GM21515 (cell line): Measurements from ENCODE around the gene MROH7.
A peak's percentile ranks its signal among the peaks of the same experiment; 100 is the strongest.

Experiments
- ATAC-seq: cut with Tn5 transposase; IDR thresholded peaks from one replicate; pipeline ENCODE4 v1.9.1; 2021; ENCODE audit not compliant: unreplicated experiment

The MROH7 gene

DNA sequence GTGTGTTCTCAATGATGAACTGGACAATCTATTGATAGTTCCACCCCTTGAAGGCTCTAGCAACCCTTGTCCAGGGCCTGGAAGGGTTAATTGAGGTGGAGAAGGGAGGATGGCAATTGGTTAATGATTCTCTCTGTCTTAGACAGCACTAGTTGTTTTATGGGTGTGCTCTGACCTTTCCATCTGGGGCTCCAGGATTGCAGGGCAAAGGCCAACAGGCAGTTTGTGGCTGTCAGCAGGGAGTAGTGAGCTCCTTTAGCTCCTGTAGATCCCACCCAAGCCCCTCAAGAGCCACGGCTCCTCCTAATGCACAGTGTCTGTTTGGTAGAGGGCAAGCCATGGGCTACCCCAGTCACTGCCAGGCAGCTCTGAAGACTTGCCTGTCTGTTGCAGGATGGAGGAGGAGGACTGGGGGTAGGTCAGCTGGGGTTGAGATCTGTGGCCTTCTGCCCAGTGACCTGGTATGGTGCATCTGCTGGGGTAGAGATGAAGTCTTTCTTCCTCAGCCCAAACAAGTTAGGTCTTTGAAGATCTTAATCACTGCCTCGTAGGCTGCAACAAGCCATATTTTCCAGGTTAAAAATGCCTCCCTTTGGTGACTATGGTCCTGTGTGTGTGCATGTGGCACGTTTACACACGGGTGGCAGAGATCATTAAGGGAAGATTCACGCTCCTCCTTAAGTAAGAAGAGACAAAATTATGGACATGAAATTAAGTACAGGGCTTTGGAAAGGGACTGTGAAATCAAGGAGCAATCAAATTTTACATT, 7.7 kb downstream of the MROH7 start:
- no peak for ATAC-seq

DNA sequence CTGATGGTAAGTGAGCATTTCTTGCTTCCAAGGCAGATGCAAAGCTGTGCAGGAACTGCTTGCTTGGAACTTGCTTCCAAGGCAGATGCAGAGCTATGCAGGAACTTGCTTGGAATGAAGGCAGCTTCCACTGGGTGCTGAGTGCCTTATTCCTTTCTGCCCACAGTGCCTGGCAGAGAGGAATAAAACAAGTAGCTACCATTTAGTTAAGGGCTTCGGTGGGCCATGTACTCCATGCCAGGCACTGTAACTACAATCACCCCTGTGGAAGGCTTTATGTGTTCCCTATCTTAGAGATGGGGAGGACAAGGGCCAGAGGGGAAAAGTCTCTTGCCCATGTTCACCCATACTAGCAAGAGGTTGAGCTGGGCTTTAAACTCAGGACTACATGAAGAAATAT, 8.3 kb downstream of the MROH7 start:
- no peak for ATAC-seq

DNA sequence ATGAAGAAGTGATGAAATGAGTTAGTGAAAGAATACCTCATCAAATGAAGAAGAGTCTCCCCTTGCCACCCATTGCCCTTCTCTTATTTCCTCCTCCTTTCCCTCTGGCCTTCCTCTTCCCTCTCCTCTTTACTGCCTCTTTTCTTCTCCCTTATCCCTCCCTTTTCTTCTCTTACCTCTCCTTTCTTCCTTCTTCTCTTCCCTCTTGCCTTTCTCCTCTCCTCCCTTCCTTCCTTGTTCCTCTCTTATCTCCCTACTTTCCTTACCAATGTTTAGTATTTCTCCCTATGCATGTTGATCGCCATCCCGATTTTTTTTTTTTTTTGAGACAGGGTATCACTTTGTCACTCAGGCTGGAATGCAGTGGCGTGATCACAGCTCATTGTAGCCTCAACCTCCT, 8.8 kb downstream of the MROH7 start:
- ATAC-seq, result no peak

DNA sequence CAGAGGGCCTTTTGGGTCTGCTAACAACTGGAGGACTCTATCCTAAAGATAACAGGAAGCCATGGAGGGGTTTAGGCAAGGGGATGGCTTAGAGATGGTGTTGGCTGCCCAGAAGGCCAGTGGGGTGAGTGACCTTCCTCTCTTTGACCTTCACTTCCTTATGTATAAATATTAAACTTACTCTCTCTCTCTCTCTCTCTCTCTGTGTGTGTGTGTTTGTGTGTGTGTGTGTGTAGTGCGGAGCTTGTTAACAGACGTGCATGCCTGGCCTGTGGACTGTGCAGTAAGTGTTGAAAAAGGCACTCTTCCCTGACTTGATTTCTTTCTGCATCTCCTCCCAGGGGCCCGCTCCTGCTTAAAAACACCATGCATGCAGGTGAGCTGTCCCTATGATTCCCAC, 10.0 kb downstream of the MROH7 start:
- no peak for ATAC-seq

DNA sequence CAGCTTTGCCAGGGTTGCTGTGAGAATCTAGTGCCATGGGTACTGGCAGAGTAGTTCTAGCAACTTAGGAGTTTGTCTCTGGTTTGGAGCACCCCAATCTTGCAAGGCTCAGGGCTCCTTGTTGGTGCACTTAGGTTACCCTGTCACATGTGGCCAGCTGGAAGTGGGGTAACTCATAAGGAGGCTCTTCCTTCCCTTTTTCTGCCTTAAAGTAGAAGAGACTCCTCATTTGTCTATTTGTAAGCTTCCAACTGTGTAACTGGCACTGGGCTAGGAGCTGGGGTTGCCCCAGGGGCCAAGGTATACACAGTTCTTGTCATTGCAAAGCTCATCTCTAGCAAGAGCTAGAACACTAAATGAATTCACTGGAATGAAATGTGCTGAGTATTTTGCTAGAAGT, 10.6 kb downstream of the MROH7 start:
- no peak for ATAC-seq

DNA sequence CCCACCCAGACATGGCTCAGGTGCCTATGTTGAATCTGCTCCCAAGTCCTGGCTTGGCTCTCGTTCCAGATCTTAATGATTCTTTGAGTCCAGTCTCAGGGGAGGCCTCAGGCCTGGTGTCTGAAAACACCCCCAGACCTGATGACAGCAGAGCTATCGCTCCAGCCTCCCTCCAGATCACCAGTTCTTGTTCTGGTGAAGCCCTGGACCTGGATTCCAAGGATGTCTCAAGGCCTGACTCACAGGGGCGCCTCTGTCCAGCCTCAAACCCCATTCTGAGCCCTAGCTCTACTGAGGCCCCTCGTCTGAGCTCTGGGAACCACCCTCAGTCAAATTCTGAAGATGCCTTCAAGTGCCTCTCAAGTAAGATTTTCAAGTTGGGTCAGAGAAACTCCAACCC, 11.4 kb downstream of the MROH7 start:
- no peak for ATAC-seq

DNA sequence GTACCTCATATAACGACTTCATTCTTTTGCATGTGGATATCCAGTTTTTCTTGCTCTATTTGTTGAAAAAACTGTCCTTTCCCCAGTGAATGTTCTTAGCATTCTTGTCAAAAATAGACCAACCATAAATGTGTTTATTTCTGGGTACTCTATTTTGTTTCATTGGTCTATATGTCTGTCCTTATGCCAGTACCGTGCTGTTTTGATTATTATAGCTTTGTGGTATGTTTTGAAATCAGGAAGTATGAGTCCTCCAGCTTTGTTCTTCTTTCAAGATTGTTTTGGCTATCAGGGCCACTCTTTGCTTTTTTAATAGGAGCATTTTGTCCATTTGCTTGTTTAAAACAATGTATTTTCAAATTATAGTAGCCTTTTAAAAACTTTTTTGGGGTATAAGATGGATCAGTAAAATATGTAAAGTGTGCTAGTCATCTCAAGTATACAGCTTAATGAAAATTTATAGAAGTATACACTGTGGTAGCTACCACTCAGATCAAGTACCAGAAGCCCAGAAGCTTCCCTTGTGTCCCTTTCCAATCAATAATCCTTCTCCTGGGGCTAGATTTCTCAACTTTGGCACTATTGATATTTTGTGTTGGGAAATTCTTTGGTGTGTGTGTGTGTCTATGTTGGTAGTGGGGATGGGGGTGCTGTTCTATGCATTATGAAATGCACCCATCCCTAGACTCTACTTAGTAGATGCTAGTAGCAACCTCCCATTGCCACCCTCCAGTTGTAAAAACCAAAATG, 16.8 kb downstream of the MROH7 start:
- no peak for ATAC-seq

DNA sequence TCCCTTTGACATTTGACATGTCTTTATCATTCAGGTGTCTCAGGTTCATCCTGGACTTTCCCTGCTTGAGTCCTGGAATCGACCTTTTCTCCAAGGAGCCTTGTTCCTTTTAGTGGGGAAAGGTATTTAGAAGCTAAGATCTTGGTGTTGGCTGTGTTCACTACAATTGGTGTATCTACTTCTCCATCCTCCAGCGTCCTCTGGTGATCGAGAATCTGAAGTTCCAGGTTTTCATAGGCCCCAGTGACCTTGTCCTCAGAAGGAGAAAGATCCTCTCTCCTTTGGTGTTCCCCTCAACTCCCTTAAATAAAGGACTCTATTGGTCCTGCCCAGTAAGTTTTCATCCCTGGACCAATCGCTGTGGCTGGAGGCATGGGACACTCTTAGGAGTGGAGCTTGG, 22.1 kb downstream of the MROH7 start:
- ATAC-seq, result no peak

DNA sequence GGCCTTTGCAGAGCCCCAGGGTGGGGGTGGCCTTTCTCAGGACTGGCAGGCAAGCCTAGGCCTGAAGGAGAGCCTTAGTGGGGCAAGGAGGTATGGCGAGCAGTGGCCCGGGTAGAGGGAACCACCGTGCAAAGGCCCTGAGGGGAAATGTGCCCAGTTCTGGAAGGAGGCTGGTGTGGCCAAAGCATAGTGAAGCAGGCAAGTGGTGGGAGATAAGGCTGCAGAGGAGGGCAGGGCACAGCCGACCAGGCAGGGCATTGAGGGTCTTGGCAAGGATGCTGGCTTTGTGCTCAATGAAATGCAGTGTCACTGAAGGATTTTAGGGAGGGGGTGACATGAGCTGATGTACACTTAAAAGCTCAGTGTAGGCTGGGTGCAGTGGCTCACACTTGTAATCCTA, 22.8 kb downstream of the MROH7 start:
- no peak for ATAC-seq

DNA sequence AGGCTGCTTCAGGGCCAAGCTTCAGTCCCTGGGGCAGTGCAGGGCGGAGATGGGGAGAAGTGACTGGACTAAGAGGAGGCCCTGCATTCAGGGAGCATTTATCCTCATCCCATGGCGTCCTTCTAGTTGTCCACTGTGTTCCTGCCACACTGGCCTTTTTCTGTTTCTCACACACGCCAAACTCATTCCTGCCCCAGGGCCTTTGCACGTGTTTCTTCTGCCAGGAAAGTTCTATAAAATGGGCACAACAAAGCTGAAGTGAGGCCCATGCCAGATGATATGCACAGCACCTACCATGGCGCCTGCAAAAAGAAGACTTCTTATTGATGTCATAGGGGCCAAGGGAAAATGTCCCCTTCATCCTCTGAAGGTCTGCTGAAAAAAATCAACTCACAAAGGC, 24.3 kb downstream of the MROH7 start:
- no peak for ATAC-seq

DNA sequence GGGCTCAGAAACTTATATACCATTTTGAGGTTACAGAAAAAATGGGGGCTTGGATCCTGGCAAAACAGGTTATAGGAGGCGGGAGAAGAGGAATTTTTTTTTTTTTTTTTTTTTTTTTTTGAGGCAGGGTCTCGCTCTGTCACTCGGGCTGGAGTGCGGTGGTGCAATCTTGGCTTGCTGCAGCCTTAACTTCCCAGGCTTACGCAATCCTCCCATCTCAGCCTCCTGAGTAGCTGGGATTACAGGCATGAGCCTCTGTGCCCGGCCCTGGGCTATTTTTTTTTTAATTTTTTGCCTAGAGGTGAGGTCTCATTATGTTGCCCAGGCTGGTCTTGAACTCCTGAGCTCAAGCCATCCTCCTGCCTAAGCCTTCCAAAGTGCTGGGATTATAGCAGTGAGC, 24.7 kb downstream of the MROH7 start:
- ATAC-seq, result no peak

DNA sequence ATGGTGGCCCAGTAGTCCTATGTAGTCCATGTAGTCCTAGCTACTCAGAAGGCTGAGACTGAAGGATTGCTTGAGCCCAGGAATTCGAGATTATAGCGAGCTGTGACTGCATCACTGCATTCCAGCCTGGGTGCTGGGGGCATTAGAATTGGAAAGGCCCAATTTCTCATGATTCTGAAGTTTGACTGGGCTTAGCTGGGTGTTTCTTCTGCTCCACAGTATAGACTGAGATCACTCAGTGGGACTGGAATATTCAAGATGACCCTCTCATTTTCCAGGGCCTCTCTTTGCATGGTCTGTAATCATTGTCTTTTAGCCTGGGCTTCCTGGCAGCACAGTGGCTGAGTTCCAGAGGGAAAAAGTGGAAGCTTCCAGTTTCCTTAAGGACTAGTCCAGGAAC, 26.2 kb downstream of the MROH7 start:
- ATAC-seq, result no peak

DNA sequence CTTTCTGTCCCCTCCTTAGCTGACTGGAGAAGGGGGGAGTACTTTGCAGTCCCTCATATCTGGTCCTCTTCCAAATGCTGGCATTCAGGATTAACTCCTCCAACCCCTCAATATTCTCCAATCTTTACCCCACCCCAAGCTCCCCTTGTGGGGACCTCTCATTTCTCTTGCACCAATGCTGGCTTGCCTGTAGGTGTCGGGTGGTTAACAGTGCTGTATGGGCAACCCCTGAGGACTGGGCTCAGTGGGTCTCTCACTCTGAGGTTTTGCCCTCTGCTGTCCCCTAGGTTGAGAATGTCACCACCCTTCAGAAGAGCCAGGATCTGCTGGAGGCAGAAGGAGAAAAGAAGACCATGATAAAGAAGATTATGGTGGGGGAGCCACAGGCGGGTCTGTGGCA, 27.0 kb downstream of the MROH7 start:
- no peak for ATAC-seq

DNA sequence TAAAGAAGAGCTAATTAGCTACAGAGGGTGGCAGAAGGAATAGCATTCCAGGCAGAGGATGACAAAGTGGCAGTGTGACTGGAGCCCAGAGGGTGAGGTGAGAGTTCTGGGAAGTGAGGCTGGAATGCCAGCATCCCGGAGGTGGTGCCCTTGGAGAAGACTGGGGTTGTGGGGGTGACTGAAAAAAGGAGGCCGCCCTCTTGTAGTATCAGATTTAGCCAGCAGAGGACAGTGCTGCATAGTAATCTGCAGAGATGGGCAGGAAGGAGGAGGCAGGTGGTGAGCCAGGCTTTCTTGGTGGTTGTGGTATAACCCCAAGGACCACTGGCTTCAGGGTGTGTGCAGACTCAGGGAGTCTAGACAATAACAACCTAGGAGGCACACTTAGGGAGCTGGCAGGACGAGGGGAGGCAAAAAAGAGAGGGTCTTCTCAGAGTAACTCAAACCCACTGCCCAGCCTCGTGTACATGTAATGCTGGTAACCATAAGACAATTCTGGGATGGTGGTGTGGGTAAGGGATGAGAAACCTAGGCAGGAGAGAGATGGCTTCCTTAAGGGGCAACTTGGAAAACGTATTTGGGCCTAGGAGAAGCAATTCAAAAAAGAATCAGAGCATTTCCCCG, 30.5 kb downstream of the MROH7 start:
- peak; percentile 63 for ATAC-seq

DNA sequence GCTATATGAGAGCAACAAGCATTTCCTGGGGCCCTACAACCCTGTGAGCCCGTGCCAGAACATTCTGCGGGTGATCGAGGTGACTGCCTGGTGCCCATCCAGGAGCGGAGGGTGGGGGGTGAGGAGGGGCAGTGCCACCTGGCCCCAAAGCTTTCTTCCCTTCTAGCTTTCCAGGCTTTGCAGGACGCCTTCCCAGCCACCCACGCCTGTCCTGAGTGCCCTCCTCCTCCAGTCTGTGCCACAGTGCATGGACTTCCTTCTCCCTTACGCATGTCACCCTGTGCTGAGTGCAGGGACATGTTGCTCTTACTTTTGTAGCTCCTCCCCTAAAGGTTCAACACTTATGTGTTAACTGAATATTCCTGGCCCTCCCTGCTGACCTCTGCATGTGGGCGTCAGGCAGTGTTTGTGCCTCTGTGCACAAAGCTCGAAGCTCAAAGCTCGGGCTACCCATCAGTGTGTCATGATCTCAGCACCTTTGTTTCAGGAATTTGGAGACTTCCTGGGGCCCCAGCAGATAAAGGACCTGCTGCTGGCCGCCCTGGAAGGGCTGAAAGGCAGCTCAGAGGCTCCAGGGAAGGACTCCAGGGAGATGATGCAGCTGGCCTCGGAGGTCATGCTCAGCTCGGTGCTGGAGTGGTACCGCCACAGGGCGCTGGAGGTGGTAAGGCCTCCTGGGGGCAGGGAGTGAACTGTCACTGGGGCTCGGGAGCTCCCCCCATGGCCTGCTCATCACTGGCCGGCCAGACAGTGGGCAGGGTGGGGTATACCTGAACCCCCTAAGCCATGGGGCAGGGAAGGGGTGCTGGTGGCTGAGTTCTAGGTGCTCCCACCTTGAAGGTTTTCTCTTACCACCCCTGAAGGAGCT, 37.4 kb downstream of the MROH7 start:
- ATAC-seq, result no peak

DNA sequence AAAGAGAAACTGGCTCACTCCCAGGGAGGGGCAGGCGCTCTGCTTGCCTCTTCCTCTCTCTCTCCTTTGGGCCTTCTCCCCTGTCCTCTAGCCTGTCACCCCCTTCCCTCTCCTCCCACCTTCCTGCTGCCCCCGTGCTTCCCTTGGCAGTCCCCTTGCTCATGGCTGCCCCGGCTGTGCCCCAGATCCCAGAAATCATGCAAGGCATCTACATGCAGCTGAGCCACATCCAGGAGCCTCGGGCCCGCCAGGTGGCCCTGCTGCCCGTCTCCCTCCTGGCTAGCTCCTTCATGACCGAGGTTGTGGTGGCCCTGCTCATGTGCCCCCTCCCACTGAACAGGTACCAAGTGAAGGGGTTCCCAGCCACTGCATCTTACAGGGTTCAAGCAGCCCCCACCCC, 38.1 kb downstream of the MROH7 start:
- no peak for ATAC-seq

DNA sequence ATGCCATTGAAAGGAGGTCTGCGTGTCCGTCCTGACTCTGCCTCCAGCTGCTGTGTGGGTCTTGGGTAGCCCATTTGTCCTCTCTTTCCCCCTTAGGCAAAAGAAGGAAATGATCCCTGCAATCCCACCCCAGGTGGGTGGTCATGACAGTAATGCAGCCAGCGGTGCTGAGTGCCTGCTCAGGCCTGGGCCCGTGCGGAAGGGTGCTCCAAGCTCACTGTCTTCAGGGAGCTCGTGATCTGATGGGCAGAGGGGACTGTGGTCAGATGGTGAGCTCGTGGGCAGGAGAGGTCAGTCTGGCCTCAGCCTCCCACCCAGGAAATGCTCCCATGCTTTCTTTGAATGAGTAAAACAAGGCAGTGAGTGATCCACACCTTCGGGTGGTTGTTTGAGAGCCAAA, 38.8 kb downstream of the MROH7 start:
- no peak for ATAC-seq

DNA sequence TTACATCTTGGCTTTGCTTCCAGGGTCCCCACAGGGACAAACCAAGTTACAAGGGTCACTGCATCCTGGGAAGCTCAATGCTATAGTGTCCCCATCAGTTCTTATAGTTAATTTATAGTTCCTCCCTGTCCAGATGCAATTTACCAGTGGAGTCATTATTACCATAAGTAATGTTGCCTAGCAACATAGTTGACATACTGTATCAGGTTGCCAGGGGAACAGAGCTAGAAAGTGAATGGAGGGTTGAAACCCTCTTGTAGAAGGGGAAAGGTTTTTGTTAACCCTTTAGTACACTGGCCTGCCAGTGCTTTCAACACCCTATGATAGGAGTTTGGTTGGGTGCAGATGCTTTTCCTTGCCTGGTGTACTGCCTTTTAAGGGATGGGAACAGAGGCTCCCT, 39.8 kb downstream of the MROH7 start:
- no peak for ATAC-seq

DNA sequence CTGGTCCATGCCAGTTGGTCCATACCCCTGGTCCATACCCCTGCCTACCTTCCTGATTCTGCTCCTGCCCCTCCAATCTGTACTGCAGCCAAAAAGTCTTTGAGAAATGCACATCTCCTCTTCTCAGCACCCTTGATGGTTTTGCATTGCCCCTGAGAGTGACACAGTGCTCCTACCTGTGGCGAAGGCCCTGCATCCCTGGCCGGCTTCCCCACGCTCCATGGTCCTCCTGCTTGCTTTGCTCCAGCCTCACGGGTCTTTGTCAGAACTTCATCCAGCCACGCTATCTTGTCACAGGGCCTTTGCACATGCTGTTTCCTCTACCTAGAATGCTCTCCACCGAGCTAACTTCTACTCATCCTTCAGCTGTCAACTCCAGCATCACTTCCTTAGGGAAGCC, 41.9 kb downstream of the MROH7 start:
- ATAC-seq, result no peak

DNA sequence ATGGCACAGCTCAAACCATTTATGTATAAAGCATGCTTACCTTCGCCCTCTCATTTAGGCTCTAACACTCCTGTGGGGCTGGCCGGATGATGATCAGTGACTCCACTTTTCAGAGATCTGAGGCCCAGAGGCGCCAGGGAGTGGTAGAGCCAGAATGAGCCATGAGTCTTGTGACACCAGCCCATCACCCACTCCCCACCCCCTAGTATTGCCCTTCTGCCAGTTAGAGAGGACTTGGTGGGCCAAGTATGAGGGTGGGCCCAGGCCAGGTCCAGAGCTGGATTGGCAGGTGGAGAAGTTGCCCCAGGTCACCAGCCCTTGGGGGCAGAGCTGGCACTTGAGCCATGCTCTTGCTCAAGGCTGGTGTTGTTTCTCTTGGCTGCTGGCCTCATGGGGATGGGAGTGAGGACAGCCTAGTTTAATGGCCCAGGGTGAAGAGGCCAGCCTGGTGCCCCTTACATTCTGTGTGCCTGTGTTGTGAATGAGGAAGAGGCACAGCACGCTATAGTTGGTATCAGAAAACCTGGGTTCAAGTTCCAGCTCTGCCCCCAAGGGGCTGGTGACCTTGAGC, 43.8 kb downstream of the MROH7 start:
- no peak for ATAC-seq

DNA sequence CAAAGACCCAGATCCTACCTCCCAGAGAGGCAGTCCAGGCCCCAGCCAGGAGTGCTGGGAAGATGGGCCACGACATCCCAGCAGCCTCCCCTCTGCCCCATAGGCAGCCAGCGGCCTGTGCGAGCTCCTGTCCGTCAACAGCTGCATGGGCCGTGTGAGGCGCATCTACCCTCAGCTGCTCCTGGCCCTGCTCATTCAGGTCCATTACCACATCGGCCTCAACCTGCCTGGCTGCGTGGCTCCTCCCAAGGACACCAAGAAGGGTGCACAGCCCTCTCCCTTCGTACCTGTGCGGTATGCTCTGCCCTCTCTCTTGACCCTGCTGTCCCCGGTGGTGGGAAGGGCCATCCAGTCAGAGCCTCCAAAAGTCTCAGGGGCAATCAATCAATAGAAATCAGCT, 44.6 kb downstream of the MROH7 start:
- ATAC-seq, result no peak
